Measurements from ENCODE around the gene TPO.

TPO gene

GRCh38 chr2:1588051-1588977 lies 175.1 kb downstream of the TPO start:
- no peak for DNase-seq

GRCh38 chr2:1588978-1589621 lies 175.8 kb downstream of the TPO start:
- no peak for DNase-seq

GRCh38 chr2:1590596-1591460 lies 177.6 kb downstream of the TPO start:
- no peak for DNase-seq

DNA sequence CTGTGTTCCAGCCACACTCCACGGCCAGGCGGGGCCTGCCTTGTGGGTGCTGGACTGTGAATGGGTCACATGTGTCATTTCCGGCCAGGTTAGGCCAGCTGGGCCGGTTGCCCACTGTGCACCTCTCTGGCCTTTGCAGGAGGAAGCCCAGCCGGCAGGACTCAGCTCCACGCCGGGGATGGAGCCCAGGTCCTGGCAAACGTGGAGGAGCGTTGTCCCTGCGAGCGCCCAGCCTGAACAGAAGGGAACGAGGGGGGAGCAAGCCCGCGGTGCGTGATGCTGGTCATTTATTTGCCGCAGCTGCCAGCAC lies 178.2 kb downstream of the TPO start:
- no peak for DNase-seq
